HL-60 (cell line): ENCODE data around the gene CERKL.

ENCODE experiments used
- DNase-seq, 2 experiments: peaks; one replicate each; pipeline ENCODE4 v3.0.0-alpha.2; 2010 to 2020; ENCODE audit warnings: low read depth in 1 of 2, low spot score in 1 of 2
- H3K27ac ChIP-seq: fragments of 250-450 bp; sonication (Bioruptor Pico); replicated peaks from 2 replicates; pipeline ENCODE4 v1.5.1; 2020; ENCODE audit warnings: mild to moderate bottlenecking, moderate library complexity
- H3K27me3 ChIP-seq: fragments of 250-450 bp; sonication (Bioruptor Pico); 2 replicates; pipeline ENCODE4 v1.5.1; 2021; ENCODE audit warnings: mild to moderate bottlenecking, moderate library complexity; ENCODE audit not compliant: insufficient read depth, poor library complexity, severe bottlenecking
- H3K4me3 ChIP-seq: replicated peaks from 2 replicates; pipeline ENCODE4 v1.5.1; 2011; ENCODE audit warnings: mild to moderate bottlenecking, control low read depth, low read length; ENCODE audit not compliant: insufficient read depth
- CTCF ChIP-seq: IDR thresholded peaks from one replicate; pipeline ENCODE4 v1.5.1; 2011; ENCODE audit warnings: low read length, control low read depth, inconsistent platforms; ENCODE audit not compliant: insufficient read depth
- GABPA ChIP-seq: IDR thresholded peaks from 2 replicates; pipeline ENCODE4 v1.6.1; 2012; ENCODE audit warnings: low read depth
- POLR2AphosphoS5 ChIP-seq: IDR thresholded peaks from 2 replicates; pipeline ENCODE4 v1.6.1; 2012; ENCODE audit warnings: low read depth
- REST ChIP-seq: IDR thresholded peaks from 2 replicates; pipeline ENCODE4 v1.6.1; 2012; ENCODE audit warnings: low read depth; ENCODE audit not compliant: insufficient replicate concordance
- SPI1 ChIP-seq: IDR thresholded peaks from 2 replicates; pipeline ENCODE4 v1.6.1; 2012; ENCODE audit warnings: low read depth, mild to moderate bottlenecking, borderline replicate concordance

CERKL gene

GRCh38 chr2:181563101-181563692 lies 93.7 kb downstream of the CERKL start:
- TF ChIP-seq CTCF (no peak), POLR2AphosphoS5 (no peak), SPI1 (no peak), REST (no peak), GABPA (no peak)
- no peak overlapping the region for H3K4me3 ChIP-seq
- H3K27ac ChIP-seq: no peak overlapping the region
- no peak for DNase-seq
- no peaks in the 10 kb centered on the region for H3K27me3 ChIP-seq

- Histone ChIP-seq H3K4me3 (no peak overlapping the region), H3K27me3 (no peaks in the 10 kb centered on the region), H3K27ac (no peak overlapping the region)
- TF ChIP-seq GABPA (no peak), POLR2AphosphoS5 (no peak), SPI1 (no peak), CTCF (no peak), REST (no peak)
- no peak for DNase-seq
These were observed 98.5 kb downstream of the CERKL start for GRCh38 chr2:181558371-181558770.

GRCh38 chr2:181554061-181554830 lies 102.7 kb downstream of the CERKL start:
- Histone ChIP-seq H3K4me3 (no peak overlapping the region), H3K27me3 (no peaks in the 10 kb centered on the region), H3K27ac (no peak overlapping the region)
- TF ChIP-seq SPI1: no peak
- no peak for TF ChIP-seq CTCF
- no peak for DNase-seq
